D341Med (cell line): Measurements from ENCODE around the gene MTFR1L.
A peak's percentile ranks its signal among the peaks of the same experiment; 100 is the strongest.

Source experiments
- DNase-seq: peaks from one replicate; pipeline ENCODE4 v3.0.0; 2012; ENCODE audit warnings: low spot score

MTFR1L gene

GRCh38 chr1:25819491-25820246 is at the start of gene MTFR1L:
Gene MTFR1L, plus strand, starts transcription at chr1:25819954. Its CDS starts 3,151 bp downstream, at chr1:25823105.
- DNase-seq = peak; percentile 95

DNA sequence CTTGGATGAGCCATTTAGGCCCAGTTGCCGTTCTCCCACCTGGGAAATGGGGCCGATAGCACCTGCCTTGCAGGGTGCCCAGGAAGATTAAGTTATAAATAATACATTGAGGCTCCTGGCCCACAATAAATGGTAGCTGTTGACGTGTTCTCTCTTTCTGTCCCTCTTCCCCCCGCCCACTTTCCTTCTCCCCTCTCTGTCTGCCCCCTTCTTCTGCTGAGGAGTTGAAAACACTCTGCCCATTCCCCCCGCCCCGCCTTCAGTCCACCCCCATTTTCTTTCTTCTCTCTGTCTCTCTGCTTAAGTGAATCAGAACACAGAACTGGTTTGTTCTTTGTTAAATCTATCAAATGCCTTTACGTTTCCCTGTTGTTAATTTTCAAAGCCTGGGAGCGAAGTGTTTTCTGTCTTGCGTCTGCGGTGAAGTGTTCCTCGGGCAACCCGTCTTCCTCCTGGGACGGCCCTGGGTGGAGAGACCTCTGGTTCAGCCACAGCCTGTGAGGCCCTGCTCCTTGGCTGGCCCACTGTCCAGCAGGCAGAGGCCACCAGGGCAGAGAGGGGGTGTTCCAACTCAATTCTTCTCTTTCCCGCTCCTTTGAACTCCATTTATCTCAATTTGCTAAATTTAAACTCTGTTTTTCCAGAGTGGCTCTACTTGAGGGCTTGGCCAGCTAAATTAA is 49.1 kb upstream of the MTFR1L start:
- no peak for DNase-seq

- no peak for DNase-seq
Measured at GRCh38 chr1:25771221-25772114, 48.3 kb upstream of the MTFR1L start.

GRCh38 chr1:25772164-25772563 is 47.6 kb upstream of the MTFR1L start:
- DNase-seq = no peak

DNA sequence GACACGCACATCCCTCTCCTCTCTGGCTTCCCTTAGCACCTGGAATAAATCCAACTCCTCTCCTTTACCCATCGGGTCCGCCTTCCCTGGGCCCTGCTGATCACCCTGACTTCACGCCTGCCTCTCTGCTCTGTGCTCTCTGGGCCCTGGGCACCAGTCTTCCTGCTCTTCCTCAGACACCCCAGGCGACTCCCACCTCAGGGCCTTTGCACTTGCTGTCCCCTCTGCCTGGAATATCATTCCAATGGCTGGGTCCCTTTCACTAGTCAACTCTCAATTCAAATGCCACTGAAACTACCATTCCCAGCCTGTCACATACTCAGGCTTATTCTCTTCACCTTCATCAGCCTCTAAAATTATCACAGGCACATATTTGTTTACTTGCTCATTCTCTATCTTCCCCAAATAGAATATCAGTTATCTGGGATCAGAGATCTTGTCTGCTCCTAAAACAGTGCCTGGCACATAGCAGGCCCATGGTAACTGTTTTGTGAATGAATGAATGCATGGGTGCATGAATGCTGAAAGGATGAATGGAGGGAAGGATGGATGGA is 47.0 kb upstream of the MTFR1L start:
- no peak for DNase-seq

DNA sequence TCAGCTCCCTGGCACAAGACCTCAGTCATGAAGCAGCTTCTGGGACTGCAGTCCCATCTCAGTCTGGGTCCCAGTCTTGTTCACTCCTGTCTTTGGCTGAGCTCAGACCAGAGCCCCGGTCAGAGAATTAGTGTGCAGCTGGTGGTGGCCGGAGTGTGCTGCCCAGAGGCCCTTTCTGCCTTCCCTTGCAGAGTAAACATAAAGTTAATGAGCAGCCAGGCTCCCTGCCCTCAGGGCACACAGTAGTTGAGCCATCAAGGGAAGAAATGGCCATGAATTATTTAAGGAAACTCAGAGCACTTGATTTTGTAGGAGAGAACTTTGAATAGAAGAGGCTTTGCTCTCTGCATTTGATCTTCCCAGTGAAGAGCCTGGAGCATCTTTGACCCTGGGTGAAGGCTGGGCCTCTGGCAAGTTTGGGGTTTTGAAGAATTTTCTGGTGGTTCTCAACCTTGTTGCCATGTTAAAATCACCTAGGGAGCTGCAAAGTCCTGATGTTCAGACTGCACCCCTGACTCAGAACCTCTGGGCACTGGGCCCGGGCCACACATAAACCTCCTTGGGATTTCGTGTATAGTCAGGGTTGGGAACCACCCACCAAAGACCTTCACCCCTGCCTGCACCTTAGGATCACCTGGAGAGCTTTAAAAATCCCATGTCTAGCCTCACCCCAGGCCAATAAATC is 46.2 kb upstream of the MTFR1L start:
- no peak for DNase-seq

DNA sequence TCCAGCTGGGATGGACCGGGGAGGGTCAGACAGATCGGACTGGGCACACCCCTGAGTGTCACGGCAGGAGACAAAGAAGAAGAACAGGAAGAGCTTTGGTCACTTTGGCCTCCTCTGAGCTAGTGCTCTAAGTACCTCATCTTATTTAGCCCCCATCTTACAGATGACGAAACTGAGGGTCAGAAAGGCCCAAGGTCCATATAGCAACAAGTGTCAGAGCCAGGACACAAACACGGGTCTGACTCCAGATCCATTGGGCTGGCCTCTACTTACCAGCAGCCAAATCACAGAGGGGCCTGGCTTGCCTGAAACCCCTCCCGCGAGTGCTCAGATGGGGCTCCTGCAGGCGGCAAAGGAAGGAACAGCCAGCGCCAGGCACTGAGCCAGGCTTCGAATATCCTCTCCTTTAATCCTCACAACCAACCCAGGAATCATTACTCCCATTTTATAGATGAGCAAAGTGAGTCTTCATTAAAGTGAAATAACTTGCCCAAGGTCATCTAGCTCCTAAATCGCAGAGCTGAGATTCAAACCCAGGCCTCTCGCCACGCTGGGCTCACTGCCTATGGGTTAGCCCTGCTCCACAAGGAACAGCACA is 45.4 kb upstream of the MTFR1L start:
- no peak for DNase-seq

- DNase-seq = no peak
Measured at GRCh38 chr1:25774921-25775771, 44.6 kb upstream of the MTFR1L start.

- DNase-seq = no peak
Measured at GRCh38 chr1:25779388-25779787, 40.4 kb upstream of the MTFR1L start.

DNA sequence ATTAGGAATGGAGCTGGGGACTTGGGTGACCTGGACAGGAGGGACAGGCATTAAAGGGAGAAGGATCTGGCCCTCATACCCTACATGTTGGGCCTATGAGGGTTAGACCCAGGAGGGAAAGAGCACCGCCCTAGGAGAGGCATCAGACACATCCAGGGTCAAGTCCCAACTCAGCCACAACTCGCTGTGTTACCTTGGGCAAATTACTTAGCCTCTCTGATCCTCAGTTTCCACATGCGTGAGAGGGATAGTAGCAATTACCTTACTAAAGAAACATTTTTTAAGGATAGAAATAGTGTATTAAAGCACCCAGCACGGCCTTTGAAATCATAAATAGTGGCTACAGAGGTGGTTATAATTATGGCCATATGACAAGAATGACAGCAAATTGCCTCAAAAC is 39.9 kb upstream of the MTFR1L start:
- DNase-seq = no peak

- DNase-seq = no peak
Measured at GRCh38 chr1:25780318-25781129, 39.2 kb upstream of the MTFR1L start.

DNA sequence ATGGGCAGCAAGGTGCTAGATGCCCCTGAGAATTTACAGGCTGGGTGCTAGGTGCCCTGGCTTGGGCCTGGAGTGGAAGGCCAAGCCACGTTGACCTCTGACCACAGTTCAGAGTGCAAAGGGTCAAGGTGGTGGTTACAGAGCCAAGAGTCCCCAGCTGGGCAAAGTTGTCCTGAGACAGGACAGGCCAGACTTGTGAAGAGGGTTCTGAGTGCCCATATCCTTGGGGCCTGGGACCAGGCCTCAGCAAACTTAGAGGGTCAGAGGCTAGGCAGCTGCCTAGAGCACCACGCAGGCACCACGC is 38.7 kb upstream of the MTFR1L start:
- no peak for DNase-seq

- DNase-seq = no peak
Measured at GRCh38 chr1:25782608-25783201, 37.0 kb upstream of the MTFR1L start.

DNA sequence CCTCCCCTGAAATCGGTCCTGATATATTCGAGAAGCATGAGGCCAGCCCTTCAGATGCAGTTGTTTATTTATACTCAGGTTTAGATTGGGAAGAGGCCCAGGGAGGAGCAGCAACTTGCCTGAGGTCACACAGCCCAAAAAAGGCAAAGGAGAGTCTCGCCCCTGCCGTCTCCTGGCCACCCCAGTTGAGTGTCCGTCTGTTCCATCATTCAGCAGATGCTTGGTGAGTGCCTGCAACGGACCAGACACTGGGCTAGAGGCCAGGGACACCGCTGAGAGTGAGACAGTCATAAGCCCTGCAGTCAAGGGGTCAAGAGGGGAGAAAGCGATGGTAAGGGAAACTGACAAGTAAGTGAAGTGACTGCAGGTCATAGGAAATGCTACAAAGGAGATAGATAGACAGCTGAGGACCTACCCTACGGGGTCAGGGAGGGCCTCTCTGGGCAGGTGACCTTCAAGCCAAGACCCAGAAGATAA is 35.1 kb upstream of the MTFR1L start:
- no peak for DNase-seq

DNA sequence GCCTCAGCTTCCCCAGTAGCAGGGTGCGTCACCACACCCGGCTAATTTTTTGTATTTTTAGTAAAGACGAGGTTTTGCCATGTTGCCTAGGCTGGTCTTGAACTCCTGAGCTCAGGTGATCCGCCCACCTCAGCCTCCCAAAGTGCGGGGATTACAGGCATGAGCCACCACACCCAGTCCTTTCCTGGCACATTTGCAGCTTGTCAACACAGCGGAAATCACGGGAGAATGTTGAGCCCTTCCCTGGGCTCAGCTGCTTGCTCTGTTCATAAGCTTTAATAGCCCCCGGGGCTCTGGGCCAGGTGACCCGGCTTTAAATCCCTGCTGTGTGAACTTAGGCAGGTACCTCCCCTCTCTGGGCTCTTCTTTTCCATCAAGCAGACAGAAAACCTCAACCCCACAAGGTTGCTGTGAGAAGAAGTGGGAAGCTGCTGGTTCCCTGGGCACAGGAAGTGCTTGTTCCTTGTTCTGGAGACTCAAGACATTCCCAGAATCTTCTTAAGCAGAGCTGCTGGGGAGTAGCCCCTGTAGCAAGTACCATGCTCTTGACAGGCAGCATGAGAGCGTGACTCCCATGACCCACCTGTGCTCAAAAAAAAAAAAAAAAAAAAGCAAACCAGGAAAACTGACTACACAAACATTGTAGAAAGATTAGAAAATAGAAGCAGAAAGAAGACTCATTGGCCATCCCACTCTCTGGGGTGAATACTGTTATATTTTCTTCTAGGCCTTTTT is 34.3 kb upstream of the MTFR1L start:
- no peak for DNase-seq

GRCh38 chr1:25786887-25787759 is 32.6 kb upstream of the MTFR1L start:
- no peak for DNase-seq

DNA sequence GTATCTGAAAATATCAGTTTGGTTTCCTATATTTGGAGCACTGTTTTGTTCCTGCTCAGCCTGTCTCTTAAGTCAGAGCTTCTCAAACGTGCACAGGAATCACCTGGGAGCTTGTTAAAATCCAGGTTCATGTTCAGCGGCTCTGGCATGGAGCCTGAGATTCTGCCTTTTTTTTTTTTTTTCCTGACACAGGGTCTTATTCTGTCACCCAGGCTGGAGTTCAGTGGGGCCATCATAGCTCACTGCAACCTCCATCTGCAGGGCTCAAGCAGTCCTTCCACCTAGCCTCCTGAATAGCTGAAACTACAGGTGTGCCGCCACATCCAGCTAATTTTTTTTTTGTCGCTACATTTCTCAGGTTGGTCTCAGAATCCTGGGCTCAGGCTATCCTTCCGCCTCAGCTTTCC is 32.0 kb upstream of the MTFR1L start:
- DNase-seq = no peak
